Testis (tissue), 2 donors: ENCODE data around the gene FHIT.

Experiments
- CTCF ChIP-seq, 3 experiments: fragments of 450-650 bp in 2 of 3; fragments of 200-600 bp in 1 of 3; sonication (generic) in 1 of 3; IDR thresholded peaks; one replicate each; pipeline ENCODE4 v1.5.1; 2016 to 2019; ENCODE audit warnings: antibody characterized with exemption in 3 of 3, mild to moderate bottlenecking in 2 of 3, moderate library complexity in 1 of 3
- POLR2A ChIP-seq: fragments of 450-650 bp; IDR thresholded peaks from one replicate; pipeline ENCODE4 v1.6.1; 2017; ENCODE audit warnings: antibody characterized with exemption, mild to moderate bottlenecking, moderate library complexity

GRCh38 chr3:59856934-59857460 is 1394.3 kb downstream of the FHIT start:
- no peak for TF ChIP-seq CTCF (IDR thresholded peaks at IDR 0.05)
- TF ChIP-seq POLR2A = no peak
